Measurements from ENCODE around the gene GPR89A. TPM values are rescaled to one million over a fixed set of nuclear protein-coding genes. Genes with fewer than 3 reads are reported as not detected.

GPR89A gene
- total RNA-seq, 1 donor from 2014 or later = 38.0 TPM

GRCh38 chr1:145690587-145691558 lies 83.1 kb downstream of the GPR89A start:
- peaks cover 23% of the 10 kb centered on the region for H3K4me1 Mint-ChIP-seq (ENCODE audit: low read depth)
- peak overlapping the region; percentile 5 for H3K27ac Mint-ChIP-seq
- H3K27me3 Mint-ChIP-seq (ENCODE audit: insufficient read depth) = peaks cover 3% of the 10 kb centered on the region
- no peaks in the 10 kb centered on the region for H3K9me3 Mint-ChIP-seq
- peak; percentile 55 for DNase-seq (ENCODE audit: low spot score)
- intact Hi-C loops (cut with micrococcal nuclease) = no loop called here
- peaks cover 2% of the 10 kb centered on the region for H3K36me3 Mint-ChIP-seq (ENCODE audit: low read depth)
- peak overlapping the region; percentile 40 for H3K4me3 Mint-ChIP-seq

DNA sequence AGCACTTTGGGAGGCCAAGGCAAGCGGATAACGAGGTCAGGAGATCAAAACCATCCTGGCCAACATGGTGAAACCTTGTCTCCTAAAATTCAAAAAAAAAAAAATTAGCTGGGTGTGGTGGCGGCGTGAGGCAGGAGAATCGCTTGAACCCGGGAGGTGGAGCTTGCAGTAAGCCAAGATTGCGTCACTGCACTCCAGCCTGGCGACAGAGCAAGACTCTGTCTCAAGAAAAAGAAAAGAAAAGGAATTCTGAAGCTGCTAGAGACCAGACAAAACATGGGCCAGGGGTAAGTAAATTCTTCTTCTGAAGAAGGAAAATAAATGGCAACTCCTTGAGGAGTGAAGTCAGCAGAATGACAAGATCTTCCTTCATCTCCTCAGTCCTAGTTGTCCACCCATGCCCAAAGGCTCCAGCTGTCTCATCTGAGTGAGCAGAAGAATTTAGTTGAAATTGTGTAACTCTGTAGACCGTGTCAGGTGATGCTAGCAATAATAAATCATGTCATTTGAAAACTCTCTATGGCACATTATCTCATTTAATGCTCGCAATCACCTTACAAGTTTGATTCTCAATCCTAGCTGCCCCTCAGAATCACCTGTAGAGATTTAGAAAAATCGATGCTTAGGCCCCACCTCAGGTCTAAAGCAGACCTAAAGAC lies 85.1 kb downstream of the GPR89A start:
- peaks cover 11% of the 10 kb centered on the region for H3K27me3 Mint-ChIP-seq (ENCODE audit: insufficient read depth)
- H3K9me3 Mint-ChIP-seq = no peaks in the 10 kb centered on the region
- no peak overlapping the region for H3K4me3 Mint-ChIP-seq
- DNase-seq (ENCODE audit: low spot score) = no peak
- H3K27ac Mint-ChIP-seq = no peak overlapping the region
- intact Hi-C loops (cut with micrococcal nuclease) = no loop called here
- peaks cover 23% of the 10 kb centered on the region for H3K4me1 Mint-ChIP-seq (ENCODE audit: low read depth)
- H3K36me3 Mint-ChIP-seq (ENCODE audit: low read depth) = no peaks in the 10 kb centered on the region

GRCh38 chr1:145695821-145696629 lies 88.2 kb downstream of the GPR89A start:
- Mint-ChIP-seq H3K27ac (no peak overlapping the region), H3K4me1 (ENCODE audit: low read depth) (peaks cover 2% of the 10 kb centered on the region), H3K4me3 (no peak overlapping the region), H3K27me3 (ENCODE audit: insufficient read depth) (peaks cover 19% of the 10 kb centered on the region), H3K9me3 (no peaks in the 10 kb centered on the region), H3K36me3 (ENCODE audit: low read depth) (no peaks in the 10 kb centered on the region)
- DNase-seq (ENCODE audit: low spot score) = no peak
- intact Hi-C loops (cut with micrococcal nuclease) = no loop called here

DNA sequence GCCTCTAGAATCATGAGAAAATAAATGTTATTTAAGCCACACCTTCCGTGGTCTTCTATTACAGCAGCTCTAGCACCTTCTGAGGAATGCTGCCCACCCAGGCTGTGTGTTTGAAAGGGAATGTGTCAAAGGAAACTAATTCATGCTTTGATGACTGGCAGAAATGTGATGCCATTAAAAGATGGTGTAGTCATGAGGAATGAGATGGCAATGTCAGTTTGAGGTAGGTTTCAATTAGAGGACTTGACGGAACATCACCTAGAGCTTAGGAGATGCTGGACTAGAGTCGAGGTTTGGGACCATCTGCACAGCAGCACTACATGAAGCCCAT lies 88.8 kb downstream of the GPR89A start:
- H3K36me3 Mint-ChIP-seq (ENCODE audit: low read depth) = no peaks in the 10 kb centered on the region
- no peak overlapping the region for H3K27ac Mint-ChIP-seq
- H3K9me3 Mint-ChIP-seq = no peaks in the 10 kb centered on the region
- H3K27me3 Mint-ChIP-seq (ENCODE audit: insufficient read depth) = peaks cover 18% of the 10 kb centered on the region
- no peak for DNase-seq (ENCODE audit: low spot score)
- H3K4me3 Mint-ChIP-seq = no peak overlapping the region
- H3K4me1 Mint-ChIP-seq (ENCODE audit: low read depth) = no peaks in the 10 kb centered on the region
- intact Hi-C loops (cut with micrococcal nuclease) = no loop called here

- intact Hi-C loops (cut with micrococcal nuclease) = no loop called here
- H3K4me3 Mint-ChIP-seq = no peak overlapping the region
- H3K27ac Mint-ChIP-seq = no peak overlapping the region
- H3K27me3 Mint-ChIP-seq (ENCODE audit: insufficient read depth) = peaks cover 29% of the 10 kb centered on the region
- no peaks in the 10 kb centered on the region for H3K9me3 Mint-ChIP-seq
- no peaks in the 10 kb centered on the region for H3K4me1 Mint-ChIP-seq (ENCODE audit: low read depth)
- DNase-seq (ENCODE audit: low spot score) = no peak
- H3K36me3 Mint-ChIP-seq (ENCODE audit: low read depth) = no peaks in the 10 kb centered on the region
Measured at GRCh38 chr1:145701306-145701862, 93.6 kb downstream of the GPR89A start.

DNA sequence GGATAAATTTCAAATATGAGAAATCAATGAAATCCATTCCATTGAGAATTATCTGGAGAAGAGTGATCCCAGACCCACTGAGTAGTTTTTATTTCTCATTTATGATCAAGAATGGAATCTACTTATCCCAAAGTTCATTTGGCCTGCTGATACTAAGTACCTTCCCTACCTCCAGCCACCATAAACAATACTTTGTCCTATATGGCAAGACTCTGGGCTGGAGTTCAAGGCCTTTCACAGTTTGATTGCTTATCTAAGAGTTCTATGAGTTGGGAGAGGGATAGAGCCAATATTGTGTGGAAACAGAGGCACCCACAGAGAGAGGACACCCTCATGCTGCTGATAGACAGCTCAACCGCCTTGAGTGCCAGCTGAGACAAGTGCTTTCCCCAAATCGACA lies 94.3 kb downstream of the GPR89A start:
- Mint-ChIP-seq H3K36me3 (ENCODE audit: low read depth) (no peaks in the 10 kb centered on the region), H3K27ac (no peak overlapping the region), H3K4me1 (ENCODE audit: low read depth) (no peaks in the 10 kb centered on the region), H3K9me3 (no peaks in the 10 kb centered on the region), H3K4me3 (no peak overlapping the region), H3K27me3 (ENCODE audit: insufficient read depth) (peaks cover 27% of the 10 kb centered on the region)
- no peak for DNase-seq (ENCODE audit: low spot score)
- intact Hi-C loops (cut with micrococcal nuclease) = no loop called here

- intact Hi-C loops (cut with micrococcal nuclease) = no loop called here
- Mint-ChIP-seq H3K36me3 (ENCODE audit: low read depth) (no peaks in the 10 kb centered on the region), H3K9me3 (no peaks in the 10 kb centered on the region), H3K4me3 (no peak overlapping the region), H3K4me1 (ENCODE audit: low read depth) (no peaks in the 10 kb centered on the region), H3K27me3 (ENCODE audit: insufficient read depth) (peaks cover 29% of the 10 kb centered on the region), H3K27ac (no peak overlapping the region)
- DNase-seq (ENCODE audit: low spot score) = no peak
Measured at GRCh38 chr1:145702826-145703225, 95.0 kb downstream of the GPR89A start.

- no peak for DNase-seq (ENCODE audit: low spot score)
- Mint-ChIP-seq H3K27me3 (ENCODE audit: insufficient read depth) (peaks cover 28% of the 10 kb centered on the region), H3K9me3 (no peaks in the 10 kb centered on the region), H3K27ac (no peak overlapping the region), H3K4me1 (ENCODE audit: low read depth) (peaks cover 5% of the 10 kb centered on the region), H3K36me3 (ENCODE audit: low read depth) (no peaks in the 10 kb centered on the region), H3K4me3 (no peak overlapping the region)
- intact Hi-C loops (cut with micrococcal nuclease) = no loop called here
Measured at GRCh38 chr1:145705622-145706021, 97.8 kb downstream of the GPR89A start.

DNA sequence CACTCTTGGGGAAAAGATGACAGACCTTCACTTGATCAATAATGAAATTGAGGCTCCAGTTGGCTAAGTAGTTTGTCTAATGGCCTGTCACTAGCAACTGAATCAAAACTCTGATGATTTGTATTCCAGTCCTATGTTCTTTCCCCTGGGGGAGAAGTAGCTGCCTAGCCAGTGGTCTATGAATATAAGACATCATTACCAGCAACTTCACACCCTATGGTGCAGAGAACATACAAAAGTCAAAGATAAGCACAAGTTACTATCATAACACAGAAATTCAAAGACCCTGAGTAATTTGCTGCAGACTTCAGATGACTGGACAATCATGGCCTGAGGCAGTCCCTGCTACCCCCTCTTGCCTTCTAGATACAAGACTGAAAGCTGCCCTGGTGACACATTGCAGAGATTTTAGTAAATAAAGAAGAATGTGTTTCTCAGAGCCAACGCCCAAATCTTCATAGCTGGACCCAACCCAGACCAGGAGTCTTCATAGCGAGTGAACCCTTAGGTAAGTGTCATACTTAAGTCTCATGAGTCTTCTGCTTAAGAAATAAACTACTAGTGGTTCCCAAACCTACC lies 98.4 kb downstream of the GPR89A start:
- H3K36me3 Mint-ChIP-seq (ENCODE audit: low read depth) = no peaks in the 10 kb centered on the region
- peaks cover 5% of the 10 kb centered on the region for H3K4me1 Mint-ChIP-seq (ENCODE audit: low read depth)
- DNase-seq (ENCODE audit: low spot score) = no peak
- H3K4me3 Mint-ChIP-seq = no peak overlapping the region
- intact Hi-C loops (cut with micrococcal nuclease) = no loop called here
- no peaks in the 10 kb centered on the region for H3K9me3 Mint-ChIP-seq
- no peak overlapping the region for H3K27ac Mint-ChIP-seq
- H3K27me3 Mint-ChIP-seq (ENCODE audit: insufficient read depth) = peaks cover 25% of the 10 kb centered on the region

- intact Hi-C loops (cut with micrococcal nuclease) = no loop called here
- no peaks in the 10 kb centered on the region for H3K9me3 Mint-ChIP-seq
- DNase-seq (ENCODE audit: low spot score) = no peak
- peaks cover 5% of the 10 kb centered on the region for H3K4me1 Mint-ChIP-seq (ENCODE audit: low read depth)
- H3K27me3 Mint-ChIP-seq (ENCODE audit: insufficient read depth) = peaks cover 25% of the 10 kb centered on the region
- no peak within 1 kb of the TSS for H3K4me3 Mint-ChIP-seq
- no peaks in the 10 kb centered on the region for H3K36me3 Mint-ChIP-seq (ENCODE audit: low read depth)
- no peak within 1 kb of the TSS for H3K27ac Mint-ChIP-seq
Measured at GRCh38 chr1:145707183-145707867, 99.5 kb downstream of the GPR89A start, which contains the start of gene PDZK1. TSS of gene PDZK1 (minus strand) at chr1:145707368. CDS start at chr1:145688021, 19,347 bp downstream.

DNA sequence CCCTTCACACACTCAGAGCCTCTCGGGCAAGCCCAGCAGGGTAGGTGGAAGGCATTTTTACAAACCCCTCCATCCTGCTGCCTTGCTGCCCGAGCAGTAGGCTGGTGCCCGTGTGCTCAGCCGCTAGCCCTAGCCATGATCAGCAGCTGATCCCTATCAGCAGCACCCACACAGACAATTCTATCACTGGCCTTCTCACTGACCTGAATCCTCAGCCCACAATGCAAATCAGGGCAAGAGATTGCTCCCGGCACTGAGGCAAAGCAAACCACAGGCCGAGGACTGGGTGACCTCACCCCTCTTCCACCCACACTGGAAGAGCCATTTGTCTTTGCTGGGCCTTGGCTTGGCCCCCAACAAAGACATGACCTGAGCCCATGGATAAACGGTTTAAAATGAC lies 100.3 kb downstream of the GPR89A start:
- Mint-ChIP-seq H3K4me3 (no peak overlapping the region), H3K9me3 (no peaks in the 10 kb centered on the region), H3K36me3 (ENCODE audit: low read depth) (no peaks in the 10 kb centered on the region), H3K4me1 (ENCODE audit: low read depth) (peaks cover 5% of the 10 kb centered on the region), H3K27ac (no peak overlapping the region), H3K27me3 (ENCODE audit: insufficient read depth) (peaks cover 25% of the 10 kb centered on the region)
- DNase-seq (ENCODE audit: low spot score) = no peak
- intact Hi-C loops (cut with micrococcal nuclease) = no loop called here
